ENCODE results near the gene LOXL1. TPM values are rescaled to one million over a fixed set of nuclear protein-coding genes. Genes with fewer than 3 reads are reported as not detected.

The LOXL1 gene
- total RNA-seq, 2 experiments from 2014 or later, result 1.6 to 2.8 TPM

GRCh38 chr15:73922186-73923151, 3.8 kb upstream of the LOXL1 start:
- ATAC-seq (no peak), DNase-seq (no peak)
- intact Hi-C loops (cut with micrococcal nuclease), result no loop called here
- no peak for TF ChIP-seq CTCF (IDR thresholded peaks at IDR 0.05)
- CTCF ChIA-PET, result interaction anchor here (0.9 to 2.6 kb wide), 4 partner anchors 13 to 140 kb away, joined by 3 to 11 read pairs (median 6); no protein-coding TSS in a partner anchor
- Mint-ChIP-seq H3K4me1 (ENCODE audit: low read depth) (peaks cover 39% of the 10 kb centered on the region), H3K27ac (no peak overlapping the region), H3K27me3 (no peaks in the 10 kb centered on the region), H3K9me3 (peaks cover 8% of the 10 kb centered on the region), H3K4me3 (no peak overlapping the region), H3K36me3 (ENCODE audit: low read depth) (peaks cover 20% of the 10 kb centered on the region)
- POLR2A ChIA-PET, result no interaction called here

- TF ChIP-seq CTCF (IDR thresholded peaks at IDR 0.05), result no peak
- Mint-ChIP-seq H3K4me1 (ENCODE audit: low read depth) (peaks cover 41% of the 10 kb centered on the region), H3K9me3 (peaks cover 4% of the 10 kb centered on the region), H3K27me3 (no peaks in the 10 kb centered on the region), H3K36me3 (ENCODE audit: low read depth) (peaks cover 14% of the 10 kb centered on the region), H3K27ac (peak overlapping the region; percentile 82), H3K4me3 (no peak overlapping the region)
- ChIA-PET CTCF (interaction anchor here (1.1 to 2.6 kb wide), 2 partner anchors 12 to 26 kb away, joined by 4 to 11 read pairs; no protein-coding TSS in a partner anchor), POLR2A (interaction anchor here (3.0 kb wide), 1 partner anchor 12 kb away, joined by 8 read pairs; no protein-coding TSS in a partner anchor)
- no peak for DNase-seq
- intact Hi-C loops (cut with micrococcal nuclease), result no loop called here
- no peak for ATAC-seq
Observed at GRCh38 chr15:73923156-73923487, 3.1 kb upstream of the LOXL1 start.

- peak overlapping the region; percentile 25 for H3K4me3 Mint-ChIP-seq
- peaks cover 43% of the 10 kb centered on the region for H3K4me1 Mint-ChIP-seq (ENCODE audit: low read depth)
- H3K27ac Mint-ChIP-seq, result peak overlapping the region; percentile 82
- DNase-seq, result no peak
- CTCF ChIA-PET, result interaction anchor here (0.9 to 2.9 kb wide), 9 partner anchors 10 to 49 kb away, joined by 3 to 11 read pairs (median 5); no protein-coding TSS in a partner anchor
- peaks cover 4% of the 10 kb centered on the region for H3K9me3 Mint-ChIP-seq
- no peaks in the 10 kb centered on the region for H3K27me3 Mint-ChIP-seq
- ATAC-seq, result no peak
- H3K36me3 Mint-ChIP-seq (ENCODE audit: low read depth), result peaks cover 9% of the 10 kb centered on the region
- intact Hi-C loops (cut with micrococcal nuclease), result no loop called here
- POLR2A ChIA-PET, result interaction anchor here (3.0 kb wide), 1 partner anchor 12 kb away, joined by 8 read pairs; no protein-coding TSS in a partner anchor
- no peak for TF ChIP-seq CTCF (IDR thresholded peaks at IDR 0.05)
Observed at GRCh38 chr15:73923488-73924164, 2.6 kb upstream of the LOXL1 start.

GRCh38 chr15:73924171-73924921, 1.9 kb upstream of the LOXL1 start:
- intact Hi-C loops (cut with micrococcal nuclease), result no loop called here
- ATAC-seq (peak; percentile 60), DNase-seq (peak; percentile 48)
- no peaks in the 10 kb centered on the region for H3K27me3 Mint-ChIP-seq
- H3K4me3 Mint-ChIP-seq, result no peak overlapping the region
- H3K9me3 Mint-ChIP-seq, result no peaks in the 10 kb centered on the region
- peaks cover 3% of the 10 kb centered on the region for H3K36me3 Mint-ChIP-seq (ENCODE audit: low read depth)
- ChIA-PET POLR2A (interaction anchor here (3.0 kb wide), 1 partner anchor 11 kb away, joined by 8 read pairs; no protein-coding TSS in a partner anchor), CTCF (interaction anchor here (0.6 to 2.9 kb wide), 9 partner anchors 11 to 68 kb away, joined by 3 to 11 read pairs (median 5); no protein-coding TSS in a partner anchor)
- H3K4me1 Mint-ChIP-seq (ENCODE audit: low read depth), result peaks cover 50% of the 10 kb centered on the region
- peak overlapping the region; percentile 82 for H3K27ac Mint-ChIP-seq
- TF ChIP-seq CTCF (IDR thresholded peaks at IDR 0.05), result no peak
